Fibroblast of skin of scalp (primary cell): ENCODE results near the gene PAM.

Source experiments
- DNase-seq: peaks from one replicate; pipeline ENCODE4 v3.0.0-alpha.2; 2013

The PAM gene

DNA sequence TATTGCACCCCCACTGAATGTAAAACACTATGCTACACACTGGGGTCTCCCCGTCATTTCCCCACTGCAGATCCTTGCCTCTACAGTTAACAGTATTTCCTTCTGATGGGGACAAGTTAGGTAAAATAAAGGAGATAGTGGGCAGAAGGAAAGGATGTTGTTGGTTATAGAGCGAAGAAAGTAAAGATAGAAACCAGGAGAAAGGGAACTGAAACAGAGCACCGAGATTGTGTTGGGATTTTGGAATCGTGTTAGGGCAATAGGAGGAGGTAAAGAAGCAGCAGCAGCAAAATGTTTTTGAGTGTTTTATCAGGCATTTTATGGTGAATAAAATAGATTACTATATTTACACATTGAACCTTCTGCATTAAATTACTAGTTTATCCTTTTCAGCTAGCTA lies 60.0 kb downstream of the PAM start:
- no peak for DNase-seq

DNA sequence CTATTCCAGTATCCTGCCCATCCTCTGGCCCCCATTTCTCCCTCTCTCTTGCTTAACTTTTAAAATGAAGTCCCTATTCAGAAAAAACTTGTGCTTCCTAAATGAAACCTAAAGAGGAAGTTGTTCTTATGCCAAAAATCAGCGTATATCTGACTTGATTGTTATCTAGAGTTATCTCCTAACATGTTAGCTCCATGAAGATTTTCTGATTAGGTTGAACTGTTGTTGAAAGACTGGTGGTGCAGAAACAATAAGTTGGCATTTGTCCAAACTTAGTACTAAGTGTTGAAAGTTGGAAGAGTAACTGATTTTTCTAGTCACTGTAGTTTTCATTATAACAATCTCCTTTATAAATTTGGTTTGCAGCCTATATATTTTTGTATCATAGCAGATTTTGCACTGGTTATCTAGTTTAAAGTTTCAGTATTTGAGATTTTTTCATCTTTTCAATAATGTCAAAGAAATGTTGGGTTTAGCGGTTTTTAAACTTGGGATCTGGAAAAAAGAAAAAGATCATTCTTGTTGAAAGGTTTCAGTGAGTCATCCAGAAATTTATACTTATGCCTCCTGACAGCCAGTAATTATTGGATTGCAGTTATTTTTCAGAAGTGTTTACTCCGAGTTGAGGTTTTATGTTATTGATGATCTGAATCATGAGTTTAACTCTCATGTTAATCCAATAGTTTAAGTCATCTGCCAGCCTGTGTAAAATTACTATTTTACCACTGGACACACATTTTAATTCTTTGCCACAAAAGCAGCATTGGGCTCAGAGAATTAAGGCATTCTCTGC lies 60.6 kb downstream of the PAM start:
- DNase-seq, result no peak

DNA sequence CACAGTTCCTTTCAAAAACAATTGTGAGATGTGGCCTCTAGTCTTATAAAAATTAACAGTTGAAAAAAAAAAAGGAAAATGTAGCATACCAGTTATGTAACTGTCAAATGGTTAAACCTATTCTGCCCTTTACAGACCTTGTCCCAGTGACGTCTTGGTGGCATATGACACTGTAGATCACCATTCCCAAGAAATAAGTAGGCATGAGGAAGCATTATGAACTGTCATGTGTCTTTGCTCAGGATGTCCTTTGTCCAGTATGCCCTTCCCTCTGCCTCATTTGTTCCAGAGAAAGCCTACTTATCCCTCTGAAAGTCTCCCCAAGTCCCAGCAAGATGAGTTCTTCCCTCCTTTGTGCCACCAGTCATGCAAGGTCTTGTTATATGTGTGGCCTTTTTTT lies 63.2 kb downstream of the PAM start:
- DNase-seq, result no peak

DNA sequence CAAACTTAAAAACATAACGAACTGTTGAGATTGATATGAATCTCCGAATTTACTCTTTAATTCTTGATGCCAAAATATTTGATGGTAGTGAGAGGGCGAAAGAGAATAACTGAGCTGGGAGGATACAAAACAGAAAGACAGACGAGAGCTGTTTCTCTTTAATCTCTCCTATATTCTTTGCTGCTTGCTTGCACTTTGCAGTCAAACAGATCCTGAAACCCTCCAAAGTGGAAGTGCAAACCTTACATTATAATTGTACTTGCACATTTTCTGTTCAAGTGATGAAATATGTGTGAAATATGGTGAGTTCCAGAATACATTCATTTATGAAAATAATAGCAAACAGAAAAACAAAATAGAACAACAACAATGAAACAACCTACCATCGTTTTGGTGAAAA lies 63.8 kb downstream of the PAM start:
- DNase-seq, result no peak

DNA sequence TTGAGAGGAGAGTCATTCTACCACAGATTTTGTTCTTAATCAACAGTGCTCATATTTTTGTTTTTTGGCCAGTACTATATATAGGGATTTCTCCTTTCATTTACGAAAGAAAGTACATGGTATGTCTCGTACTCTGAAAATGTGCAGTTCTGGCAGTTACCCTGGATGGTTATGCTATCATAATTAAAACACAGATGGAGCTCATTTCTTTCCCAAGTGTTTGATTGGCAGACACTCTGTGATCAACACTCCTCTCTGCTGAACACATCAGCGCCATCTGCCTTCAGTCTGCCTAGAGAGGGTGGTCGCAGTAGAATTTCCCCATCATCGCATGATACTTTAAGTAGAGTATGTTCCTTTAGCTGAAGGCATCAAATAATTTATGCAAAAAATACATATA lies 64.5 kb downstream of the PAM start:
- peak; percentile 25 for DNase-seq

DNA sequence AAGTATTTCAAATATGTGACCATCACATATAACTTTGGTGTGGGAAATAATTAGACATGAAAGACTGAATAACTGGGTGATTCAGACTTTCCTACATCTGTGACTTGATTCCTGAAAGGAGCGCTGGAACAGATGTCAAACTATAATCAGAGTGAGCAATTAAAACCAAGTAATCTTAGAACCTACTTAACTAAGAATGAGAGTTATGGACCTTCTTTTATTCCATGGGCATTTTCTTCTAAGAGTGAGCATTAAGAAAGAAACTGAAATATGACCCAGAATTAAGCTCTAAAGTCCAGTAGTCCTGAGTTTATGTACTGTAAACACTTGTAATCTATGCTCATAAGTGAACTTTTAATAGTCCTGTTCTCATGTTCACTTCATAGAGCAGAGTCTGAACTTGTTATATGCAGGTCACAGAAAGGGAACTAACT lies 68.4 kb downstream of the PAM start:
- DNase-seq, result peak; percentile 74

DNA sequence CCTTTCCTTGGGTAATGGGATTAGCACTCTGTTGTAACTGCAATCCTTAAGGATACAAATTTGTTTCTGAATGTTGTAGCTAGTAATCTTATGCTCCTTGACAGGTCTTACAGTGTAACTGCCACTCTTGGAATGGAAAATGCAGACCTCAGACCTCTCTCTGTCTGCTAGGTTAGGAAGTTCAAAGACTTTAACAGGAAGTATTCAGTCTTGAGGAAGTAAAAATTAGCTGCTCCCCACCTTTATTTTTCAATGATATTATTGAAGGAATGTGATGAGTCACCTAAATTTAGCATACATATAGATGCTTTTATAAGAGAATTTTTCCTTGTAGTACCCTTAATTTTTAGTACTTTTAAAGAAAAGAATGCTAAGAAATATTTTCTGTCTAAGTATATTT lies 71.5 kb downstream of the PAM start:
- DNase-seq, result no peak

DNA sequence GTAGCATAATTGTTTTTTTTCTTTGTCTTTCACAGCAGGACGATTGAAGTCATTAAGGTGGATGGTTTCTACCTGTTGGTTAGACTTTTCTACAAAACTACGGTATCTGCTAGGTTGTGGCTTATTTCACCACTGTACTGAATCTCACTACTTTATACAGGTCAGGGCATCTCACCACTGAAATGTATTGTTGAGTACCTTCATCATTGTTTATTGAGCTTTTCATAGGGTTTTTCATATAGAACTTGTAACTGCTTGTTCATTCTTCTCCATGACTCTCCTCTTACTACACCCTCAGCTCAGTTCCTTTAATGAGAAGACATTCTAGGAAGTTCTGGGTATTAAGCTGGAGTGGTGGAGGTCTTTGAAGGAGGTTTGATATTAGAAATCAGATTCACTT lies 75.1 kb downstream of the PAM start:
- no peak for DNase-seq

DNA sequence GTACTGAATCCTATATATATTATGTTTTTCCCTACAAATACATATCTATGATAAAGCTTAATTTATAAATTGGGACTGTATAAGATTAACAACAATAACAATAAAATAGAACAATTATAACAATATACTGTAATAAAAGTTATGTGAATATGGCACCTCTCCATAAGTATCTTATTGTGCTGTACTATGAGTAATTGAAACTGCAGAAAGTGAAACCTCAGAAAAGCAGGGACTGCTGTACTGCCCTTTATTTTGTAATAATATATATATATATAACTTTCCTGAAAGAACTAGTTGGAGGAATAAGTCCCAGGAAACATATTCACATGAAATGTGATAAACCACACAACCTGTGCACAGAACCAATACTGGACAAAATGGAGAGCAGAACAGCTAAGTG lies 77.3 kb downstream of the PAM start:
- no peak for DNase-seq

DNA sequence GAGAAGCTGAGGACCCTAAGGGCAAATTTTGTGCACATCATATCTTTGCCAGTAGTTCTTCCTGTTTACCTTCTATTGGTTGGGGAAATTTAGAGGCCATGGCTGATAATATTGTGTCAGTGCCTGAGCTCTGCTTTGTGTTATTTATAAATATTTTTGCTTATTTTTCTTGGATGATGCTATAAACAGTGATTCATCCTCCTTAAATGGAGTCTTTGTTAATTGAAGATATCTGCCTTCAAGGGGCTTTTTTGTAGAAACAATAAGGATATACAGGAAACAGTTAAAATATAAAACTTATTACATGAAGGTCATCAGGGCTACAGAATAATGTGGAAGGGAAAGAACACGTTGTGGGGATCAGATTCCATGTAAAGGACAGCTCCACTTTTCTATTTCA lies 78.0 kb downstream of the PAM start:
- no peak for DNase-seq

DNA sequence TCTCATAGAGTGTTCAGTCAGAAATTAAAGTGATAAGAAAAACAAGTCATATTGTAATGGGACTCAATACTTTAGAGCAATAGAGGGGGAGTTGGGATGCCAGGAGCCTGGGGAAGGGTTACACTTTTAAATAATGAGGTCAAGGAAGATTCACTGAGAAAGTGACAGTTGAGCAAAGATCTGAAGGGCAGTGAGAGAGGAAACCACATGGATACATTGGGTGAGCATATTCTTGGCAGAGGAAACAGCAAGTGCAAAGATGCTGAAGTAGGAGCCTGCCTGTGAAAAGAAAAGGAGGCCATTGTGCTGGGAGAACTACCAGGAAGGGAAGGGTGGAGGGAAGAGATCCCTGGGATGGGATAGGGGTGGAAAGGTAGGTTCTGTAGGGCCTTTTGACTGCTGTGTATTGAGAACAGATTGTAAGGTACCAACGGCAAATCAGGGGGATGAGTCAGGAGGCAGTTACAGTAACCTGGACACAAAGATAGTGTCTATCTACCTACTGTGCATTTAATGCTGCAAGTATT lies 79.4 kb downstream of the PAM start:
- DNase-seq, result no peak

DNA sequence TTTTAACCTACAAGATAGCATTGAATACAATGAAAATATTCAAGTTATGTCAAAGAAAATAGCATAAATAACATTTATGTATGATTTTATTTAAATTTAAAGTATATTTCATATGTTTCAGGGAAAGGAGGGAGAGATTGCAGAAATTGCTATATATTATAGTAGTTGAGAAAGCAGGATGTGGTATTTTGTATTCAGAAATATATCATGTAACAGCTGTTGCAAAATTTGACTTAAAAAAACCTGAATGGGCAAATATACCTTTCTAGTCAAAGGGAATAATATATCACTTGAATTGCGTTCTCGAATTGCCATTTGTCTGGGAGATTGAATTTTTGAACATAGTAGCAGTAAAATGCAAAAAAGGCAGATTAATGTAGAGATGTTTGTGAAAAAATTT lies 80.6 kb downstream of the PAM start:
- no peak for DNase-seq

DNA sequence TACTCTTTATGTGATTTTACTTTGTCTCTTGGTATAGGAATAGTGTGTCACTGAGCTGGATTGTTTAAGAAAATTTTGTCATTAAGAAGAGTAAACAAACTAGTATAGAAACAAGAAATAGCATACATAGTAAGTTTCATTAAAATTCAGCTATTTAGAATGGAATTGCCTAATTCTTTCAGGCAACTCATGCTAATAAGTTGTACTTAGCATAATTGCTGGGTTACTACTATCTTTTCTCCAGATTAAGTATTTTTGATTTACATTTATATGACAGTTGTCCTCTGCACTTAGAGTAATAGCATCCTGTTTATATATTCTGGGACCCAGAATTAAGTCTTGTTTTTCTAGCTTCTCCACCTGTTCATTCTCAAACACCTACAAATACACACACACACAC lies 85.9 kb downstream of the PAM start:
- DNase-seq, result no peak

DNA sequence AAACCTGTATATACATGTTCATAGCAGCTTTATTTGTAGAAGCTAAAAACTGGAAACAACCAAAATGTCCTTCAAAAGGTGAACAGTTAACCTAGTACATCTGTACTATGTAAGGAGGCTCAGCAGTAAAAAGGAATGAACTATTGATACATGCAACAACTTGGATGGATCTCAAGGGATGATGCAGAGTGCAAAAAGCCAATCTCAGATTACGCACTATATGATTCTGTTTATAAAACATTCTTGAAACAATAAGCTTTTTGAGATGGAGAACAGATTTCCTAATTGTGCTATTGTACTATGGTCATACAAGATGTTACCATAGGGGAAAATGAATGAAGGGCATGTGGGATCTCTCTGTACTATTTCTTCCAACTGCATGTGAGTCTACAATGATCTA lies 88.9 kb downstream of the PAM start:
- DNase-seq, result no peak

DNA sequence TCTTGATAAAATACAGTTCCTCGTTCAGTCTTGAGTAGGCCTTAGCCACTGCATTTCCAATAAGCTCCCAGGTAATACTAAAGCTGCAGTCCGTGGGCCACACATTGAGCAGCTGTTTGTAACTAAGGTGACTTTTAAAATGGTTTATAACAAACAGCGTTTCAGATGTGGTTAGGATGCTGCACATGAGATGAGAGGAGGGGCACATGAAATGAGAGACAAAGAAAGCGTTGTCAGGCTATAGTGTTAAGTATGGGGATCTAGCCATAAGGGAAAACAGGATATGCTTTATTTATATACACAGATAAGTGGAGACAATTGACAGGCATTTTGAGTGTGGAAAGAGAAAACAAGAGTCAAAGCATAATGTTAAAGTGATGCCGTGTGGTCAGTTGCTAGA lies 89.9 kb downstream of the PAM start:
- DNase-seq, result no peak

DNA sequence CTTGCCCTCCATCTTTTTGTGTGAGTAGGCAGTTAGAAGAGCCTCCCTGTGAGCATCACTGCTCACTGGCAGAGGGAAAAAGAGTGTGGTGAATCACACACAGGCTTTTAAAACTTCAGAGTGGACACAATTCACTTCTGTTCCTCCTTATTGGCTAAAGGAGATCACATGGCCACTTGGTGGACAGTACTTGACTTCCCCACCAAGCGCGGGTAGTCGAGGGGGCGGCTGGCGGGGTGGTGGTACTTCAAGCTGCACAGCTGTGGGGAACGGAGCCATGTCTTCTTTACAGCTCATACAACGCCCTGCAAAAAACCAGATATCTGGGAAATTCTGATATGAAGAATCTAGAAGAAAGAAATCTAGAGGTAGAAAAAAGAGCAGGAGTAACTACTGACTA lies 95.4 kb downstream of the PAM start:
- no peak for DNase-seq

DNA sequence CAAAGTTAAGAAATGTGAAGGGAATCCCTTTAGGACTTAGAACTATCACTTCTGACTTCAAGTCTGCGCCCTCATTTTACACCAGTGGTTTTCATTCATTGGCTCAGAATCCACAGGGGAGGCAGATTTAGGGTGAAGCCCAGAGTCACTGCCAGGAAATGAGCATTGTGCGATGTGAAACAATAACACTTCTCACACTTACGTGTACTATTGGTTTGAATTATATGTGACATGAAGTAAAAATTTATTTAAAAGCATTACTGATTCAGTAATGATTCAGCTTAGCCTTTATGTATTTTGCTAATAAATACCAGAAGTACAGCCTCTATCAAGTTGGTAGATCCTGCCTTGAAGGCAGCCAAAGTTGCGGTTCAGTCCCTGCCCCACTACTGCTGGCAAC lies 98.6 kb downstream of the PAM start:
- DNase-seq, result peak; percentile 82

DNA sequence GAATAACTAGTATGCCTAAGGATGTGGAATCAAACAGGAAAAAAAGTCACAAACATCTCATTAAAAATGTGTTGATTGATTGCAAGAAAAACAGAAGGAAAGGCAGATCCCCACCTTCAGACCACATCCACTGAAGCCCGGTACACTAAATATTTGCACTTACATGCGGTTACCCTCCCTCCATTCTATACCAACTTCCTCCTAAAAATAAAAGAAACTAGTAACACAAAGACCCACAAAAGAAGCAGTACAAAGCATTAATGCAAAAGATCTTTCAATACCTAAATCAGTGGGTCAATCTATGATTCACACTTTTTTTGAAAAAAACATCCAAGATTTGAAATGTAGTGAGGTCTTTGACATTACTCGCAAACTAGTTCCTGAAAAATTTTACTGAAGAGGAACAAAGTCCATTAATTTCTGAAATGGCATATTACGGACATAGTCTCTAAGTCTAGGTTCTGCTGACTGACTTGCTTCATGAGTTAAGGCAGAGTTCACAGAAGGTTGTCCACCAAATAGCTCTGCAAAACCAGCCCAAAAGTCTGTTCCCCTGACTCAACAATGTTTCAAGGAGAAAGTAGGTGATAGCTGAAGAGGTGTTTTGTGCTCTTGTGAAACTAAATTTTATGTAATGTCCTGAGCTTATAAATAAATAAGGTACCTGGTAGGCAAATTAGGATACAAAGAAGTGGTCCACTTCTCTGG lies 100.7 kb downstream of the PAM start:
- no peak for DNase-seq

DNA sequence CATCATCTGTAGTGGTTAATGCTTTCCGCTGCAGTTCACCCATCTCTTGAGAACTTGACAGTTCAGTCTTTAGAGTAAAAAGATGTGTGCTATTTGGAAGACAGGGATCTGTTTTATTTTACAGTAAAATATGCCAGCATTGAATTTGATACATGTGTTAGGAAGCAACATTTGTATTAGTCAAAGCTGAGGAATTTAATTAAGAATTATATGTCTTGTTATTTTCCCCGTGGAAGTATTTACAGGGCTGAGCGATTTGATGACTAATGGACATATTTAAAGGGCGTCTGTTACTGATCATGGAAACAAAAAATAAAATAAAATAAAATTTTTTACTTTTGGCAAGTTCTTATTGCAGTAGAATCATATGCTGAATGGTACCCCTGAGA lies 101.3 kb downstream of the PAM start:
- DNase-seq, result peak; percentile 88

DNA sequence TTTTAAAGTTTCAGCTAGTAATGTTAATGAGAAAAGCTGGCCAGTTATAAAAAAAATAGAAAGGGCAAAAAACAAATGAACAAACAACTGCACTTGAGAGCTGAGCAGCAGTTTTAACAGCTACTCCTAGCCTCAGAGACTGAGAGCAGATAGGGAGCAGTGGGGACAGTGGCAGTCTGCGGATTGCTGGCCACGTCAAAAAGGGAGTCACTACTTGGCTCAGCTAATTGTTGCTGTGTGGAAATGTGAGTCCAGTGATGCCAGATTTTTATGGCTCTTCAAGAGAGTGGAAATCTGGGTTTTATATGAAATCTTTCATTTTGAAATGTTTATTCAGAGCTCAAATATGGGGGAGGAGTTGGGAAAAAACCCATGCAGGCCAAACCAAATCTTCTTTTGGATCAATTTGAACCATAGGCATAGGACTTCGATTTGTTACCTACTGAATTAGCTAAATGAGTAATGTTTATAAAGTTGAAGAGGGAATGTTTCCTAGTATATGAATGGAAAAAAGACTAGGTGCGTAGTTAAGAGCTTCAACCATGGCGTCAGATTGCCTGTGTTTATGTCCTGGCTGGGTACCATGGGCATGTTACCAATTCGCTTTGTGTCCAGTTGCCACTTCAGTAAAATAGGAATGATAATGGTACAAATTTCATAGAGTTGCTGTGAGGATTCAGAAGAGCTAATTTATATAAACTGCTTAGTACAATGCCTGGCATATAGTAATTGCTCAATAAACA lies 102.1 kb downstream of the PAM start:
- peak; percentile 12 for DNase-seq

DNA sequence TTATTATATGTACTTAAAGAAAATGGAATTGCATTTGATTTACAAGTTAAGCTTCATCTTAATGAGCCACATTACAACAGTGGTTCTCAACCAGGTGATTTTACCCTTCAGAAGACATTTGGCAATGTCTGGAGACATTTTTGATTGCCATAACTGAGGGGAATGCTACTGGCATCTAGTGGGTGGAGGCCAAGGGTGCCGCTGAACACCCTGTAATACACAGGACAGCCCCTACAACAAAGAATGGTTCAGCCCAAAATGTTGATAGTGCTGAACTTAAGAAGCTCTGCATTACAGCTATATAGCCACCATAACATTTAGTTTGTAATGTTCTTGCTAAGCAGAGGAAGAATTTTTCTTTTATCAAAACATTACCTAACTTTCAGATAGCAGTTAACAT lies 103.1 kb downstream of the PAM start:
- peak; percentile 13 for DNase-seq

DNA sequence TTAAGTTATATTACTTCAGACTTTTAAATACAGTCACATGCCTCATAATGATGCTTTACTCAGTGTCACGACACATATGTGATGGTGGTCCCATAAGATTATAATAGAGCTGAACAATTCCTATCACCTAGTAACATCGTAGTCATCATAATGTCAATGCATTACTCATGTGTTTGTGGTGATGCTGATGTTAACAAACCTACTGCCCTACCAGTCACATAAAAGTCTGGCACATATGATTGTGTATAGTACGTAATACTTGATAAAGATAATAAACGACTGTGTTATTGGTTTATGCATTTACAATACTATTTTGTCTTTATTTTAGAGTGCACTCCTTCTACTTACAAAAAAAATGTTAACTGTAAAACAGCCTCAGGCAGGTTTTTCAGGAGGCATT lies 103.7 kb downstream of the PAM start:
- peak; percentile 33 for DNase-seq

DNA sequence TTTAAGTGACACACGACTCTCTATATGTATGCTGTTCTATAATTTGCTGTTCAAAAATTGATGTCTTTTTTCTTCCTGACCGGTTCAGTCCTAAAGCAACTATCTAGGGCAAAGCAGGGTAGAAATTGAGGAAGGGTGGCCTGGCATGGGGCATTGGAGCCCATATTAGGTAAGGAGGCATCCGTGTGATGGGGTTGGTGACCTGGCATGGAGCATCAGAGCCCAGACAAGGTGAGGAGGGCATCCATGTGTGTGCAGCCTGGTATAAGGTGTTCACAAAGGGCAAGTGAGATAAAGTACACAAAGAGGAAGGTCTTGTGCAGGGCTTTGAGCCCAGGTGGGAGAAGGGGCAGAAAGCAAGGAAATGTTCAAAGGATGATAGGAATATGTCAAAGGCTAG lies 104.9 kb downstream of the PAM start:
- no peak for DNase-seq

DNA sequence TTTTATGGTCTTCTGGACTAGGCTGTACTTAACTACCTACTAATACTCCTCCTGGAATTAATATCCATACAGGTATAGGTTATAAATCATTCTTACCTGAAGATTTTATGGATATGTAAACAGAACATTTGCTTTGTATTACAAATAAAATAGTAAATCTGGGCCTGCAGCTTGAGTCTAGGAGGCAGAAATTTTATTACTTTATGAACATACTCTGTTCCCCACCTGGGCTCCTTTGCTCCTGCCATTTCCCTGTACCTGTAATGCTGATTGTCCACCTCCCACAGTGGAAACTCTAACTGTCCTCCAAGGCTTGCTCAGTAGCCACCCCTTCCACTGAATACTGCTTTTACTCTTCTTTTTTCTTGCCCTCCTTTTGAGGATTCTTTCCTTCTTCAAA lies 108.0 kb downstream of the PAM start:
- DNase-seq, result no peak
